ENCODE measurements around the gene CDK5RAP2. TPM values are rescaled to one million over a fixed set of nuclear protein-coding genes. Genes with fewer than 3 reads are reported as not detected.

Gene CDK5RAP2
- total and polyA plus RNA-seq, 9 of the 15 experiments (the other 6 are each of a cell fraction or from before 2014, with no cell fraction given): 19.9 to 68.8 (median 42.2) TPM

- TF ChIP-seq SMAD2 (IDR thresholded peaks at IDR 0.05; ENCODE audit: low read depth, low read length) (no peak), ZNF551 (CRISPR knock-in tag; IDR thresholded peaks at IDR 0.05) (no peak), SIN3B (IDR thresholded peaks at IDR 0.05; ENCODE audit: low read depth) (peak; percentile 77; the same call in 1 of the 2 replicates), SRSF1 (IDR thresholded peaks at IDR 0.05; ENCODE audit: low read depth, low read length) (no peak), THRA (IDR thresholded peaks at IDR 0.05) (no peak), ZNF592 (IDR thresholded peaks at IDR 0.05) (peak; percentile 99), MLLT1 (IDR thresholded peaks at IDR 0.05) (no peak), NFIX (CRISPR knock-in tag; IDR thresholded peaks at IDR 0.05; ENCODE audit: low read depth) (no peak), CCNT2 (IDR thresholded peaks at IDR 0.05; ENCODE audit: borderline replicate concordance, extremely low read depth, insufficient read length, low read depth, low read length) (no peak), PHB (CRISPR knock-in tag; IDR thresholded peaks at IDR 0.05) (peak; percentile 74; the same call in 1 of the 2 replicates), ZNF766 (CRISPR knock-in tag; conservative IDR thresholded peaks at IDR 0.05) (peak; percentile 99), ESRRB (CRISPR knock-in tag; IDR thresholded peaks at IDR 0.05; ENCODE audit: borderline replicate concordance) (no peak), NR2C2 (CRISPR knock-in tag; IDR thresholded peaks at IDR 0.05) (no peak), NR2C2 (tag; IDR thresholded peaks at IDR 0.05) (peak; percentile 98), HNRNPL (IDR thresholded peaks at IDR 0.05; ENCODE audit: low read depth, low read length) (no peak), SIX5 (IDR thresholded peaks at IDR 0.05; ENCODE audit: borderline replicate concordance in 1 of 2, insufficient read depth in 1 of 2, low read depth in 1 of 2, low read length in 2 of 2) (peak; percentile 88 to 90), MCM3 (IDR thresholded peaks at IDR 0.05) (no peak), KAT8 (IDR thresholded peaks at IDR 0.05; ENCODE audit: low read depth) (no peak), ZBTB9 (CRISPR knock-in tag; IDR thresholded peaks at IDR 0.05) (peak; percentile 80), ZNF507 (tag; conservative IDR thresholded peaks at IDR 0.05) (no peak)
These were observed at the start of gene CDK5RAP2 (continued) for GRCh38 chr9:120580051-120580896.

All from K562 (cell line).